GM18519 (cell line): Measurements from ENCODE around the gene CSH2.
A peak's percentile ranks its signal among the peaks of the same experiment; 100 is the strongest.
"Not testable (repeated sequence)": the region's sequence is repeated elsewhere in the genome, so short reads cannot be mapped to it uniquely, and the experiment has no call there.

Experiments
- ATAC-seq: cut with Tn5 transposase; IDR thresholded peaks from one replicate; pipeline ENCODE4 v1.9.1; 2021; ENCODE audit warnings: mild to moderate bottlenecking, moderate library complexity; ENCODE audit not compliant: unreplicated experiment, low FRiP score

Gene CSH2

GRCh38 chr17:63866625-63867024 is 6.9 kb downstream of the CSH2 start:
- not testable (repeated sequence) for ATAC-seq

- no peak for ATAC-seq
These were observed 14.2 kb downstream of the CSH2 start for GRCh38 chr17:63859257-63859656.

GRCh38 chr17:63856425-63856824 is 17.1 kb downstream of the CSH2 start:
- not testable (repeated sequence) for ATAC-seq

- no peak for ATAC-seq
These were observed 18.3 kb downstream of the CSH2 start for GRCh38 chr17:63855185-63855584.

- no peak for ATAC-seq
These were observed 18.8 kb downstream of the CSH2 start for GRCh38 chr17:63854709-63855108.

GRCh38 chr17:63853260-63853659 is 20.2 kb downstream of the CSH2 start:
- no peak for ATAC-seq

- no peak for ATAC-seq
These were observed 23.1 kb downstream of the CSH2 start for GRCh38 chr17:63850401-63850800.

GRCh38 chr17:63848834-63849689 is 24.4 kb downstream of the CSH2 start:
- no peak for ATAC-seq

- no peak for ATAC-seq
These were observed 25.8 kb downstream of the CSH2 start for GRCh38 chr17:63847525-63848249.

GRCh38 chr17:63845509-63845908 is 28.0 kb downstream of the CSH2 start:
- ATAC-seq = no peak

- no peak for ATAC-seq
These were observed 29.4 kb downstream of the CSH2 start for GRCh38 chr17:63843910-63844677.

- not testable (repeated sequence) for ATAC-seq
These were observed 30.0 kb downstream of the CSH2 start for GRCh38 chr17:63843387-63843888.

GRCh38 chr17:63842540-63843386 is 30.7 kb downstream of the CSH2 start, which contains the start of gene SMARCD2:
SMARCD2 (minus strand) TSS chr17:63842685; CDS start chr17:63842674, 11 bp downstream.
- ATAC-seq = peak; percentile 57

- peak; percentile 24 for ATAC-seq
These were observed 31.3 kb downstream of the CSH2 start for GRCh38 chr17:63842173-63842539.

- no peak for ATAC-seq
These were observed 31.9 kb downstream of the CSH2 start for GRCh38 chr17:63841350-63842172.

- ATAC-seq = no peak
These were observed 32.7 kb downstream of the CSH2 start for GRCh38 chr17:63840591-63841349.

GRCh38 chr17:63838631-63839171 is 34.8 kb downstream of the CSH2 start:
- no peak for ATAC-seq
